Measurements from ENCODE around the gene RAB11FIP5.

Gene RAB11FIP5

DNA sequence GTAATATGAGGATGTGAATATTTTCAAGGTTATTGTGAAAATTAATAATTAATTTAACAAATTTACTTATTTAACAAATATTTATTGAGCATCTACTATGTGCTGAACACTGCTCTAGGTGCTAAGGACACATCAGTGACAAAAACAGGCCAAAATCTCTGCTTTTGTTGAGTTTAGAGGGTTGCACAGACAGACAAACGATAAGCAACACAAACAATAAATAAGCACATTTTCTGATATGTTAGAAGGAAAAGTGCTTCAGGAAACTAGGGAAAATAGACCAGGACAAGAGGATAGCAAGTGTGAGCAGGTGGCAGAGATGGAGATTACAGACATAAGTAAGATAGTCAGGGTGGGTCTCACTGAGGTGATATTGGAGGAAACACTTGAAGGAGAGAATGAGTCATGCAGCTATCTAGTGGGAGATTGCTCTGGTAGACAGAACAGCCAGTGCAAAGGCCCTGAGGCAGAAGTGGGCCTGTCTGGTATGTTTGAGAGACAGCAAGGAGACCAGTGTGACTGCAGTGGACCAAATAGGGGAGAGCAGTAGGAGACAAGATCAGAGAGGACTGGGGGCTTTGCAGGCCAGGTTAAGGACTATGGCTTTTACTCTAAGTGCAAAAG is 79.5 kb downstream of the RAB11FIP5 start:
- DNase-seq (ENCODE audit: low read depth) = no peak

DNA sequence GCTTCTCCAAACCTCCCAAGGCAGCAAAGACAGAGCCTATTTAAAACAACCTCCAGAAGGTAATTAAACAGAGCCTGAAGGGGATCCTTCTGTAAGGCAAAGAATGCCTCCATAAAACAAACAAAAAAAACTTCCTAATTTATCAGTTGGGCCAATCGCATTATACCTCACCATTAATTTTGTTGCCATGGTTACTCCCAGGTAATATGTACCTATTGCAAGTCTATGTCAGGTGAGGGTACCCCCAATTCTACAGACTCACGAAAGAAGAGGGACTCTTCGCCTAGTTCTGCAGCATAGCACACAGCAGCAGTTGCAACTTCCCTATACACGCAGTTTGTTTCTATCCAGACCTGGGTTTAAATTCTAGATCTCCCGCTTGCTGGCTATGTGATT is 80.0 kb downstream of the RAB11FIP5 start:
- DNase-seq (ENCODE audit: low read depth) = no peak

DNA sequence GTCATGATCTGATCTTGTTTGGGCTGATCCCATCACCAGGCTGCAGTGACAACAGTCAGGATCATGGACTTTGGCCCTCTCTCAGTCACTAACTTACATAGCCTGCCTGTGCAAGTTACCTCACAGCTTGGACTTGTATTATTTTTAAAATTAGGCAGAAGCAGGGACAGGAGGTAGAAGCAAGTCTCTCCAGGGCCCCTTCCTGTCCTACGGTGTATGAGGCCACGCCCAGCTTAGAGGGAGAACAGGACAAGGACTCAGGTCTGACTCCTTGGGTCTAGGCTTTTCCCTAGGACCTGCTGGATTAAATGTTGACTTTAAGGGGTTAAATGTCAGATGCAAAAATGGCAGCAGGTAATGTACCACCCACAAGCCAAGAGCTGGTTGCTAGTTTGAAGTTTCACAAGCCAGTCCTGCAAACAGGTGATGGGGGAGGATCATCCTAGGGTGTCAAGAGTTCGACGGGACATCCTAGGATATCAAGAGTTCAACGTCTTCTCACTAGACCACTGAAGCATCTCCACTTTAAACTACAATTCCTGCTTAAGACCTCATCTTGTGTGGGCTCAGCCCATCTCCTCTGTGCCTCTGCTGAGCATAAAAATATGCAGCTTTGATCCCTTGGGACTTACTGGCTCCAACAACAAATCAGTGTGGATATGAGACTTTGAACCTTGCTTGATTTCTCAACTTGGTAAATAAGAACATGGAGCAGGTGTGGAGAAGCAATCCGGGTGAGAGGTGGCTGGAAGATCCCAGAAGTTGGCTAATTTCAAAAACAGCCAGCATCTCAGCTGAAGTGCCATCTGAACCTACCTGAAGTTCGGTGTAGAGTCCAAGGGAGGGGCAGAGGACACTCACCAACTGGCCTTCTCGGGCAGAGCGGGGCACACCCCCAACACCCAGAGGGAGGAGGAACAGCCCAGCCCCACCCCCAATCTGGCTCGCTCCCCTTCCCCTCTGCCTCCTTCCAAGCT is 80.7 kb downstream of the RAB11FIP5 start:
- no peak for DNase-seq (ENCODE audit: low read depth)

DNA sequence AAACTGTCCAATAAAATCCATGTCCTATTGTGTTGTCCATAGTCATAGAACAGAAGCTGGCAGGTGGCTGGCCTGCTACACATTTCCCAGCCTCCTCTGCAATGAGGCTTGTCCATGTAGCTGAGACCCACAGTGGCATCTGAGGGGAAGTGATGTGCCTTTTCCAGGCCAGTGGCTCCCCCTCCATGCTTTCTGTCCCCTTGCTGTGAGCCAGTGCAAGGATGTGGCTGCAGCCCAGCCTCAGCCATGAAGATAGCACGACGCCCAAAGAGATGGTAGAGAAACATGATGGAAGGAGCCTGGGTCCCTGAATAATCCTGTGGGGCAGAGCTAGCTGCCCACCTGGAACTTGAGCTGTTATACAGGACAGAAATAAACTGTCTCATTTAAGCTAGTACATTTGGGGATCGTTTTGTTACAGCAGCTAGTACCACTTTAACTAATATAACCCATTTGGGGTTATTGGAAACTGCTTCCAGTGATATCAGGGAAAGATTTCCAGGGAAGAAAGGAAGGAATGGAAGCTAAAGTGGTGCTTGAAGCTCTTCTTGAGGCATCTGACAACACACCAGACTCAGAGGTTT is 81.6 kb downstream of the RAB11FIP5 start:
- DNase-seq (ENCODE audit: low read depth) = no peak

DNA sequence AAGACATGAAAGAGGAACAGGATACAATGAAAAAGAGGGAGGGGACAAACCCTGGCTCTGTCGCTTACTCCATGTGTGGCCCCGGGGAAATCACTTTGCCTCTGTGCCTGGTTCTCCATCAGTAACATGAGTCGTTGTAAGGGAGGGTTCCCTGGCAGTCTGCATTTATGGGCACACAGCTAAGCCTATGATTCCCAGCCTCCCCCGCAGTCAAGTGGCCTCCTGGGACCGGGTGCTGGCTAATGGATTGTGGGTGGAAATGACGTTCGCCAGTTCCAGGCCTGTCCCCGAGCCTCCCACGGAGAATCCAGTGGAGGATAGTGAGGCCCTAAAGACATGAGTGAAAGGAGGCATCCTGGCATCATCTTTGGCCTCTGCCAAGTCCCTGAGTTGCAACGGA is 83.9 kb downstream of the RAB11FIP5 start:
- DNase-seq (ENCODE audit: low read depth) = no peak

DNA sequence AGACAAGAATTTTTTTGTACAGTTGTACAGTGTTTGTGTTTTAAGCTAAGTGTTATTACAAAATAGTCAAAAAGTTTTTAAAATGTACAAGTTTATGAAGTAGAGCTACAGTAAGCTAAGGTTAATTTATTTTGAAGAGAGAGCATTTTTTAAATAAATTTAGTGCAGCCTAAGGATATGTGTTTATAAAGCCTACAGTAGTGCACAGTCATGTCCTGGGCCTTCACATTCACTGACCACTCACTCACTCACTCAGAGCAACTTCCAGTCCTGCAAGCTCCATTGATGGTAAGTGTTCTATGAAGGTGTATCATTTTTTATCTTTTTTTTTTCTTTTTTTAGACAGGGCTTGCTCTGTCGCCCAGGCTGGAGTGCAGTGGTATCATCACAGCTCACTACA is 85.4 kb downstream of the RAB11FIP5 start:
- DNase-seq (ENCODE audit: low read depth) = no peak

DNA sequence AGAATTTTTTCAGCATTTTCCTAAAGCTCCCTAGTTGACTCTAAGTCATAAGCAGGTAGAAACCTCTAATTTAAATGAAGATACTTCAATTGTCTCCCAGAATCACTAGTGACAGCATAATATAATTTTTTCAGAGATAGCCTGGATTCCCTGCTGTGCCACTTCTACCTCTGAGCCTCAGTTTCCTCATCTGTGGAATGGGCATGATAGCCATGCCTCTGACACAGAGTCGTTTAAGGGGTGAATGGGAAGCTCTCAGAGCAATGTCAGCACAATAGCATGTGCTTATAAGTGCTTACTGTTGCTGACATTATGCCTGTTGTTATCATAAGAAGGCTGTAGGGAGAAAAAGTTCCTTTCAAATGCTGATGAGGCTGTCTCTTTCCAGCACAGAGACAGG is 89.3 kb downstream of the RAB11FIP5 start:
- no peak for DNase-seq (ENCODE audit: low read depth)

Measured in stimulated activated CD8-positive, alpha-beta memory T cell treated with anti-CD3 and anti-CD28 coated beads, Interleukin-7, amount 100 ng/mL, for 24 hours (primary cell).